ENCODE data around the gene PRKAG2.

The PRKAG2 gene

DNA sequence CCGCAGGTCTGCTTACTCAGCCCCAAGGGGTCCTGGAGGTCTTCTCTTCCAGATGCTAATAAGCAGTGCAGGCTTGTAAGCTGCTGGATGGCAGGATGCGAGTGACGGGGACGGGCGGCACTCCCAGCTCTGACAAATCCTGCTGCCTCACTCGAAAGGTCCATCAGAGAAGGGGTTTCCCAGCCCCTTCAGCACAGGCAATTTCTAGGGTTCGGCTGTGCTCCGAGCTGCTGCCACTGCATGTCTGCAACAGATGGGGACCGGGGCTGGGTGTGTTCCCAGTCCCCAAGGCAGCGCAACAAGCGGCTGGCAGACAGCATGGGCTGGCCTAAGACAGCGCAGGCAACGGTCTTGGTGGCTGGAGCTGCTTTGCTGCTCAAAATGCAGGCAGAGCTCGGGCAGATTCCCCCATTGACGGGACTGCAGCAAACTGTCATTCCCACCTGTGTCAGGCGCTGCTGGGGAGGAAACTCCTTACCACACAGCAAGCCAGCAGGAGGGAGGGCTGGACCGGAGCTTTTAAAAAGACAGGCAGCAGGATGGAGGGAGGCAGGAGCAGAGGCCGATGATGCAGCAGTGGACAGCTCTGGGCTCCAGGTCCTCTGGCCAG, 62.4 kb downstream of the PRKAG2 start:
- POLR2A ChIA-PET (ENCODE audit: low non-redundant PET) = no interaction called here
- CTCF ChIA-PET = no interaction called here
- no peak for DNase-seq (ENCODE audit: low spot score)
- TF ChIP-seq, protein P1, sequence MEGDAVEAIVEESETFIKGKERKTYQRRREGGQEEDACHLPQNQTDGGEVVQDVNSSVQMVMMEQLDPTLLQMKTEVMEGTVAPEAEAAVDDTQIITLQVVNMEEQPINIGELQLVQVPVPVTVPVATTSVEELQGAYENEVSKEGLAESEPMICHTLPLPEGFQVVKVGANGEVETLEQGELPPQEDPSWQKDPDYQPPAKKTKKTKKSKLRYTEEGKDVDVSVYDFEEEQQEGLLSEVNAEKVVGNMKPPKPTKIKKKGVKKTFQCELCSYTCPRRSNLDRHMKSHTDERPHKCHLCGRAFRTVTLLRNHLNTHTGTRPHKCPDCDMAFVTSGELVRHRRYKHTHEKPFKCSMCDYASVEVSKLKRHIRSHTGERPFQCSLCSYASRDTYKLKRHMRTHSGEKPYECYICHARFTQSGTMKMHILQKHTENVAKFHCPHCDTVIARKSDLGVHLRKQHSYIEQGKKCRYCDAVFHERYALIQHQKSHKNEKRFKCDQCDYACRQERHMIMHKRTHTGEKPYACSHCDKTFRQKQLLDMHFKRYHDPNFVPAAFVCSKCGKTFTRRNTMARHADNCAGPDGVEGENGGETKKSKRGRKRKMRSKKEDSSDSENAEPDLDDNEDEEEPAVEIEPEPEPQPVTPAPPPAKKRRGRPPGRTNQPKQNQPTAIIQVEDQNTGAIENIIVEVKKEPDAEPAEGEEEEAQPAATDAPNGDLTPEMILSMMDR (conservative IDR thresholded peaks at IDR 0.05; ENCODE audit: low read depth) = no peak
- no peak overlapping the region for H3K27ac ChIP-seq

DNA sequence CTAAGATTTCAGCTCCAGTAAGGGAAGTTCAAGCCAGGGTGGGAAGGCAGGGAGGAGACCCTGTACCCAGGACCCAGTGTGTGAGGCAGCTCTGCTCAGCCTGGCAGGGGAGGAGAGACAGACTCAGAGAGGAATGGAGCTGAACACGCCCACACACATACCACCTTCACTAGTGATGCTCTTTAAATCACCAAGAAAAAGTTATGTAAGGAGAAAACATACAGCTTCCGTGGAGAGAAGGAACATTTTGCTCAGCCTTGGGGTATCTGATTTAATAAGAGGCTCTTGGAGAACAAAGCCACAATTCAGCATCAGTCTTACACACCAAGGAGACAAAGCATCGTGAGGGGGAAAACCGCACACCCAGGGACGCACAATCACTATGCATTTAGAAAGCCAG, 62.9 kb downstream of the PRKAG2 start:
- ChIA-PET POLR2A (ENCODE audit: low non-redundant PET) (no interaction called here), CTCF (no interaction called here)
- TF ChIP-seq, protein P1 (conservative IDR thresholded peaks at IDR 0.05; ENCODE audit: low read depth) = no peak

DNA sequence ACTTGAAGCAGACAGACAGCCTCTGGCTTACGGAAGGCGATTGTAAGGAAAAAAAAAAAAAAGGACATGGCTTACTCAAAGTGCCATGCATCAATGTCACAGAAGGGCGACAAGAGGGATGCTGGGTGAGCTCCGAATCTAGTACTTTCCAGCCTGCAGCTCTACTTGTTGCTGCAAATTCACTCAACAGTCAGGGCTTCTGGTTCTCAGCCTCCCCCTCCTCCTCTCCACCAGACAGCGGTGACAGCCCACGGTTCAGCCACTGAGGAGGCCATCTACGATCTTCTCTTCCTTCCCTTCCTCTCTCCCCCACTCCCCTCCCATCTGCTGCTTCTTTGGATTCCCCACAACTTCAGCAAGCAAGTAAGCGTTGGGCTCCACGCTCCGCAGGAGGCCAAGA, 63.5 kb downstream of the PRKAG2 start:
- DNase-seq (ENCODE audit: low spot score) = no peak
- H3K27ac ChIP-seq = no peak overlapping the region
- TF ChIP-seq, protein P1 (conservative IDR thresholded peaks at IDR 0.05; ENCODE audit: low read depth) = no peak
- ChIA-PET POLR2A (ENCODE audit: low non-redundant PET) (no interaction called here), CTCF (no interaction called here)

More for the DNA sequence above, 62.9 kb downstream of the PRKAG2 start:
- DNase-seq (ENCODE audit: low spot score) = no peak
- no peak overlapping the region for H3K27ac ChIP-seq

DNA sequence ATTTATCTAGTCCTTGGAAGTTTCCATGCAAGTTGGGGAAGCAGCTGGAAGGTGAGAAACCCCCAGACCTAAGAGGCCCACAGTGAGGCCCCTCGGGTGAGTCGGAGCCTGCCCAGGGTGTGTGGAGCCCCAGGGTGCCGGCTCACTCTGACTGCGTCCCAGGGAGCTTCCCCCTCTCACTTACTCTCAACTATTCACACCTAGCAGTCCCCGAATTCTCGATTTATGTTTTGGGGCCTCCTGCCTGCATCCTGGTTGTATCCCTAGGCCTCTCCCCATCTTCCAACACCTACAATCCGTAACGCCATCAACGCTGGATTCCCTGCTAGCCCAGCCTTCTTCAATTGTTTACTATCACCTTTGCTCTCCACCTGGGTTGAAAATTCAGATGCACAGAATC, 63.9 kb downstream of the PRKAG2 start:
- H3K27ac ChIP-seq = no peak overlapping the region
- DNase-seq (ENCODE audit: low spot score) = no peak
- TF ChIP-seq, protein P1 (conservative IDR thresholded peaks at IDR 0.05; ENCODE audit: low read depth) = no peak
- CTCF ChIA-PET = no interaction called here
- POLR2A ChIA-PET (ENCODE audit: low non-redundant PET) = no interaction called here

DNA sequence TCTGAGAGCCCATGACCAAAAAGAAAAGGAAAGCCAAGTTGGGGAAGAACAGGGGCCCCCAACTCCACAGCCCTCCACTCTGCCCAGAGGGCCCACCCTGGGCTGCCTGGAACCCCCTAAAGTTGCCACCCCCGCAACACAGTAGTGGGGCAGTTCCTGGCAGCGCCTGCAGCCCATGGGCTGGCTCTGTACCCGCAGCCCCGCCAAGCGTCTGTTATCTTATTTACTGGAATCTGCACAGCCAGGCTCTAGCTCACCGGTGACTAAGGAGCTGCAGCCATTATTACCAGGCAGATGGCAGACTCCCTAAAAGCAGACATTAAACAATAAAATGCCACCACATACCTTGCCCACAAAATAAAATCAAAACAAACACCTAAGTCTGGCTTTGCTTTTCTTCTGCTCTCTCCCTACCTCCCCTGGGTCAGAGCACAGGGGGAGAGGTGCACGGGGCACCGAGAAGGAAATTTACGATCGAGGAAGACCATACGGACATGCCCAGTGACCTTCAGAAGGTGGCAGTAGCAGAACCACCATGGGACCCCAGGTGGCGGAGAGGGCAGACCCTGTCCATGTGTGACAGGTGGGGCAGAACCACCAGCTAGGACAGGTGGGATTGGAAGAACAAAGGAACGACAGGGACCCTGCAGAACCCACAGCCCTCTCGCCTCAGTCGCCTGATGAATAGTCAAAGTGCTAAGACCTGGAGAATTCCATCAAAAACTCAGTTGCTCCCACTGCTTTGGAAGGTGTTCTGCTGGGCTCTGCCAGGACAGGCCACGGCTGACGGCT, 66.3 kb downstream of the PRKAG2 start:
- TF ChIP-seq, protein P1 (conservative IDR thresholded peaks at IDR 0.05; ENCODE audit: low read depth) = no peak
- ChIA-PET CTCF (interaction anchor here (0.6 kb wide), 1 partner anchor 496 kb away, joined by 5 read pairs; no protein-coding TSS in a partner anchor), POLR2A (ENCODE audit: low non-redundant PET) (no interaction called here)
- H3K27ac ChIP-seq = no peak overlapping the region
- DNase-seq (ENCODE audit: low spot score) = no peak

DNA sequence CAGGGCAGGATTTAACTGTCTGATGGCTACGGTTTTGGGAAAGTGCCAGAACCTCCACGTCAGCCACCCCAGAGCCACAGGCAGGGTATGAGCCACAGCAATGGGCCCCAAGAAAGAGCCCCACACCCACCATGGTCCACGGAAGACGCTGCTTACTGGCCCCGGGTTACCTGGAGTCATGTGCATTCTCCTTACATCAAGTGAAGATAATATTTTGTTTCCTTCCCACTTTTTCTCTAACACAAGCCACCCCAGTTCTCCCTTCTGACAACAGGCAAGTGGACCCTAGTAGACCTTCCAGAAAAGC, 67.1 kb downstream of the PRKAG2 start:
- no peak overlapping the region for H3K27ac ChIP-seq
- no peak for DNase-seq (ENCODE audit: low spot score)
- POLR2A ChIA-PET (ENCODE audit: low non-redundant PET) = no interaction called here
- CTCF ChIA-PET = interaction anchor here (0.7 kb wide), 1 partner anchor 505 kb away, joined by 4 read pairs; no protein-coding TSS in a partner anchor
- TF ChIP-seq, protein P1 (conservative IDR thresholded peaks at IDR 0.05; ENCODE audit: low read depth) = no peak

Measured in RWPE1 (cell line).